K562 (cell line): ENCODE data around the gene OXA1L. TPM values are rescaled to one million over a fixed set of nuclear protein-coding genes. Genes with fewer than 3 reads are reported as not detected.

Experiments
- ATAC-seq: fragments of 200-7000 bp; cut with Tn5 transposase; 3 replicates; pipeline ENCODE4 v1.9.1; 2020; ENCODE audit warnings: moderate library complexity
- BruUV-seq: library from RNA; stranded (reverse); fragments of 400-500 nt; replicated peaks from 2 replicates; lab custom pipeline; 2021; lab: Mats Ljungman, UMichigan
- CTCF ChIA-PET: fragments of 300-600 bp; formaldehyde crosslinking; extraction: SDS; loops from one replicate; lab custom pipeline; 2021; ENCODE audit warnings: low intra/inter-chr PET ratio; lab: Yijun Ruan, JAX
- POLR2A ChIA-PET: fragments of 300-600, 350-650 bp; sonication (Branson Sonifier 250); formaldehyde crosslinking; extraction: SDS; loops from one replicate; lab custom pipeline; 2021; ENCODE audit warnings: antibody characterized with exemption, inconsistent platforms; lab: Yijun Ruan, JAX
- DNase-seq, 4 experiments: peaks; one replicate each; pipeline versions ENCODE4 v3.0.0 to v3.0.0-alpha.2; 2011 to 2018; ENCODE audit warnings: low spot score in 3 of 4, mixed read lengths in 3 of 4; ENCODE audit errors: extremely low read depth in 1 of 4
- FAIRE-seq: peaks from 2 replicates; lab custom pipeline; 2011; peaks lifted over from hg19 to GRCh38; lab: Jason Lieb, UNC
- H2AFZ ChIP-seq: 2 replicates; pipeline ENCODE4 v1.6.0; 2011; ENCODE audit warnings: low read depth, low read length, control low read depth, inconsistent platforms
- H3K27ac ChIP-seq: fragments of 200-600 bp; 3 replicates; pipeline ENCODE4 v1.8.0; 2011; ENCODE audit warnings: low read depth, mild to moderate bottlenecking, control low read depth, inconsistent platforms, low read length, moderate library complexity, mixed read lengths; ENCODE audit errors: extremely low read depth
- H3K27me3 ChIP-seq, 2 experiments: fragments of 300-600 bp in 1 of 2; 2 replicates in 1 of 2; 3 replicates in 1 of 2; pipeline versions ENCODE4 v1.6.0 to v1.8.0; 2011; ENCODE audit warnings: inconsistent platforms in 2 of 2, low read length in 2 of 2, mild to moderate bottlenecking in 1 of 2, mixed read lengths in 1 of 2, moderate library complexity in 1 of 2; ENCODE audit not compliant: control insufficient read depth in 2 of 2, insufficient read depth in 2 of 2
- H3K36me3 ChIP-seq: fragments of 300-600 bp; 3 replicates; pipeline ENCODE4 v1.8.0; 2011; ENCODE audit warnings: mild to moderate bottlenecking, low read length, inconsistent platforms; ENCODE audit not compliant: control insufficient read depth, insufficient read depth
- H3K4me1 ChIP-seq, 2 experiments: fragments of 200-600 bp in 1 of 2; replicated peaks in 1 of 2; 2 replicates in 1 of 2; 3 replicates in 1 of 2; pipeline versions ENCODE4 v1.5.1 to v1.8.0; 2011; ENCODE audit warnings: inconsistent platforms in 2 of 2, low read length in 2 of 2, mild to moderate bottlenecking in 1 of 2, mixed read lengths in 1 of 2, moderate library complexity in 1 of 2; ENCODE audit not compliant: control insufficient read depth in 2 of 2, insufficient read depth in 2 of 2
- H3K4me2 ChIP-seq: 2 replicates; pipeline ENCODE4 v1.6.1; 2011; ENCODE audit warnings: low read length, control low read depth, inconsistent platforms, mixed read lengths; ENCODE audit not compliant: insufficient read depth
- H3K4me3 ChIP-seq: fragments of 200-600 bp; sonication (generic), shearing (Covaris generic); 2 replicates; pipeline ENCODE4 v1.5.1; 2016; ENCODE audit warnings: control low read depth, inconsistent platforms
- H3K79me2 ChIP-seq: fragments of 200-600 bp; 3 replicates; pipeline ENCODE4 v1.8.0; 2011; ENCODE audit warnings: low read length, inconsistent platforms; ENCODE audit not compliant: control insufficient read depth, insufficient read depth
- H3K9ac ChIP-seq, 2 experiments: 2 replicates each; pipeline versions ENCODE4 v1.6.0 to v1.6.1; 2011; ENCODE audit warnings: low read depth in 2 of 2, low read length in 2 of 2, control low read depth in 1 of 2, inconsistent platforms in 1 of 2, mild to moderate bottlenecking in 1 of 2, mixed read lengths in 1 of 2; ENCODE audit not compliant: insufficient read depth in 1 of 2
- H3K9me1 ChIP-seq: one replicate; pipeline ENCODE4 v1.6.0; 2011; ENCODE audit warnings: inconsistent platforms, mild to moderate bottlenecking, low read length, moderate library complexity; ENCODE audit not compliant: control insufficient read depth, insufficient read depth
- H3K9me3 ChIP-seq: replicated peaks from 2 replicates; pipeline ENCODE4 v1.5.1; 2011; ENCODE audit warnings: low read depth, low read length, inconsistent platforms; ENCODE audit not compliant: control insufficient read depth, insufficient read depth
- H4K20me1 ChIP-seq: replicated peaks from 2 replicates; pipeline ENCODE4 v1.6.1; 2011; ENCODE audit warnings: low read length, inconsistent platforms, mixed read lengths; ENCODE audit not compliant: control insufficient read depth, insufficient read depth
- E2F6 ChIP-seq, 2 experiments: IDR thresholded peaks; 2 replicates each; pipeline ENCODE4 v1.6.1; 2011; ENCODE audit warnings: borderline replicate concordance in 1 of 2, control low read depth in 1 of 2, low read depth in 1 of 2, low read length in 1 of 2, mild to moderate bottlenecking in 1 of 2, mixed read lengths in 1 of 2, moderate library complexity in 1 of 2; ENCODE audit not compliant: insufficient read depth in 1 of 2, insufficient read length in 1 of 2, poor library complexity in 1 of 2, severe bottlenecking in 1 of 2; ENCODE audit errors: extremely low read depth in 1 of 2
- PRDM10 ChIP-seq: fragments of 450-650 bp; IDR thresholded peaks from 2 replicates; pipeline ENCODE4 v1.6.1; 2018; ENCODE audit not compliant: partially characterized antibody
- RERE ChIP-seq: sonication (generic); formaldehyde crosslinking; IDR thresholded peaks from 2 replicates; pipeline ENCODE4 v1.8.0; 2023; ENCODE audit warnings: missing genetic modification reagents, mild to moderate bottlenecking, borderline replicate concordance
- RNF219 ChIP-seq: fragments of 250-450 bp; sonication (Bioruptor Pico); IDR thresholded peaks from 2 replicates; pipeline ENCODE4 v1.5.0; 2022; ENCODE audit warnings: mild to moderate bottlenecking
- WGBS: fragments of 100-300 bp; shearing (Covaris generic); methylation state at CpG from one replicate; pipeline ENCODE4 v1.1.6; 2016; ENCODE audit warnings: low coverage, mixed read lengths; ENCODE audit not compliant: insufficient coverage; ENCODE audit errors: missing lambda C conversion rate; 5-methylcytosine and 5-hydroxymethylcytosine counted together
- in situ Hi-C: fragments of 300-500 bp; cut with MboI; formaldehyde crosslinking; loops from 4 replicates; pipeline ENCODE4 v1.15.0; 2018; ENCODE audit warnings: inconsistent platforms, mixed read lengths
- intact Hi-C: fragments of 100-400 bp; cut with micrococcal nuclease; formaldehyde crosslinking; loops from 2 replicates; pipeline ENCODE4 v1.14.2; 2022
- polyA plus RNA-seq, 8 experiments: library from polyadenylated mRNA; depleted of rRNA in 4 of 8; stranded (reverse) in 5 of 8; unstranded in 3 of 8; fragments of >200 nt; fragmentation: Nextera tagmentation in 2 of 8; fragmentation: Illumina TruSeq in 1 of 8; extraction: Ambion mirVana in 2 of 8; extraction: Trizol in 1 of 8; gene quantifications; 2 replicates each; pipeline versions ENCODE4 v1.2.1 to v1.2.3, GENCODE V29; 2011 to 2014; ENCODE audit warnings: inconsistent platforms in 1 of 8, missing spikeins in 1 of 8
- total RNA-seq, 7 experiments: library from RNA; depleted of rRNA in 6 of 7; stranded (reverse); fragments of >200 nt in 6 of 7; fragmentation: Illumina TruSeq in 2 of 7; extraction: Trizol in 2 of 7; gene quantifications; 2 replicates each; pipeline versions ENCODE4 v1.2.1 to v1.2.3, GENCODE V29; 2011 to 2021; ENCODE audit warnings: low replicate concordance in 1 of 7

Gene OXA1L
- total and polyA plus RNA-seq, 9 of the 15 experiments (the other 6 are each of a cell fraction or from before 2014, with no cell fraction given) = 100 to 204 (median 145) TPM

- H3K4me3 ChIP-seq = no peak overlapping the region
- no peak for FAIRE-seq
- 76% methylated on average over 24 of the region's 24 CpGs for WGBS
Observed at GRCh38 chr14:22821193-22822015, 54.9 kb downstream of the OXA1L start.

More at GRCh38 chr14:22821193-22822015, 54.9 kb downstream of the OXA1L start:
- Histone ChIP-seq H3K4me2 (no peak overlapping the region), H3K4me1 (peaks cover 18 to 30% of the 10 kb centered on the region in 2 experiments; a peak in 4 of 5 replicates), H3K27ac (no peak overlapping the region), H3K9me3 (no peaks in the 10 kb centered on the region), H3K36me3 (no peaks in the 10 kb centered on the region), H3K27me3 (no peaks in the 10 kb centered on the region), H3K9me1 (no peaks in the 10 kb centered on the region), H2AFZ (peak overlapping the region; percentile 43; the same call in 1 of the 2 replicates), H3K9ac (no peak overlapping the region), H3K79me2 (no peaks in the 10 kb centered on the region), H4K20me1 (no peaks in the 10 kb centered on the region)
- TF ChIP-seq E2F6 (IDR thresholded peaks at IDR 0.05; ENCODE audit: borderline replicate concordance in 1 of 2, extremely low read depth in 1 of 2, insufficient read depth in 1 of 2, insufficient read length in 1 of 2, low read depth in 1 of 2, low read length in 1 of 2, poor library complexity in 1 of 2, severe bottlenecking in 1 of 2) = peak; percentile 18 to 59
- no peak for TF ChIP-seq RERE (CRISPR knock-in tag)
- no peak for TF ChIP-seq RNF219 (CRISPR knock-in tag)
- TF ChIP-seq PRDM10 = peak; percentile 20
- ATAC-seq = no peak
- in situ Hi-C loops = no loop called here
- DNase-seq = no peak
- BruUV-seq = no TSS peak
- POLR2A ChIA-PET = interaction anchor here (0.5 to 2.6 kb wide), 7 partner anchors 8 to 436 kb away, joined by 3 to 6 read pairs (median 3); no protein-coding TSS in a partner anchor
- intact Hi-C loops = loop anchor here (1.0 to 5.0 kb wide), 3 partner anchors 32 to 78 kb away; partner anchors contain the start of gene LRP10
- CTCF ChIA-PET = interaction anchor here (0.6 to 4.2 kb wide), 2 partner anchors 32 to 248 kb away, joined by 5 to 44 read pairs; no protein-coding TSS in a partner anchor
